Measurements from ENCODE around the gene SLC25A3. TPM values are rescaled to one million over a fixed set of nuclear protein-coding genes. Genes with fewer than 3 reads are reported as not detected.

Gene SLC25A3
- total RNA-seq, 1 experiment from 2014 or later, result 733 TPM

GRCh38 chr12:98592825-98593322 lies 612 bp upstream of the SLC25A3 start:
- TF ChIP-seq TEAD4 (CRISPR knock-in tag; IDR thresholded peaks at IDR 0.05), result no peak
- no peak for TF ChIP-seq FOXJ3 (CRISPR knock-in tag; IDR thresholded peaks at IDR 0.05; ENCODE audit: borderline replicate concordance)
- no peak for TF ChIP-seq CBFB (CRISPR knock-in tag; IDR thresholded peaks at IDR 0.05; ENCODE audit: low read depth)
- no peak for TF ChIP-seq ZNF263 (CRISPR knock-in tag; IDR thresholded peaks at IDR 0.05; ENCODE audit: low read depth)
- TF ChIP-seq NFYB (CRISPR knock-in tag; conservative IDR thresholded peaks at IDR 0.05; ENCODE audit: low read depth), result no peak
- no peak for TF ChIP-seq GTF2I (CRISPR knock-in tag; conservative IDR thresholded peaks at IDR 0.05)
- TF ChIP-seq ERG (CRISPR knock-in tag; IDR thresholded peaks at IDR 0.05), result no peak
- no peak for TF ChIP-seq SMAD4 (CRISPR knock-in tag; IDR thresholded peaks at IDR 0.05)
- TF ChIP-seq ZNF396 (CRISPR knock-in tag; IDR thresholded peaks at IDR 0.05; ENCODE audit: borderline replicate concordance), result no peak
- TF ChIP-seq IRF2 (CRISPR knock-in tag; IDR thresholded peaks at IDR 0.05; ENCODE audit: borderline replicate concordance, low read depth), result no peak
- no peak for TF ChIP-seq IRF1 (CRISPR knock-in tag; IDR thresholded peaks at IDR 0.05)
- TF ChIP-seq FOXP1 (CRISPR knock-in tag; IDR thresholded peaks at IDR 0.05; ENCODE audit: borderline replicate concordance), result no peak
- TF ChIP-seq PREB (CRISPR knock-in tag; IDR thresholded peaks at IDR 0.05; ENCODE audit: borderline replicate concordance), result no peak
- TF ChIP-seq ZBTB43 (CRISPR knock-in tag; IDR thresholded peaks at IDR 0.05), result no peak
- TF ChIP-seq TCF7 (CRISPR knock-in tag; IDR thresholded peaks at IDR 0.05; ENCODE audit: low read depth), result no peak
- TF ChIP-seq ZNF317 (CRISPR knock-in tag; IDR thresholded peaks at IDR 0.05; ENCODE audit: borderline replicate concordance, low read depth), result no peak
- no peak for TF ChIP-seq USF1 (CRISPR knock-in tag; IDR thresholded peaks at IDR 0.05)
- no peak for TF ChIP-seq ATF3 (CRISPR knock-in tag; conservative IDR thresholded peaks at IDR 0.05)
- no peak for TF ChIP-seq CREB1 (CRISPR knock-in tag; IDR thresholded peaks at IDR 0.05)
- no peak for TF ChIP-seq ZNF532 (CRISPR knock-in tag; IDR thresholded peaks at IDR 0.05; ENCODE audit: borderline replicate concordance)
- H3K9me3 Mint-ChIP-seq, result no peaks in the 10 kb centered on the region
- ATAC-seq, result no peak
- H3K4me3 Mint-ChIP-seq, result peak overlapping the region; percentile 98
- DNase-seq (ENCODE audit: low spot score), result no peak
- H3K4me1 Mint-ChIP-seq, result peaks cover 22% of the 10 kb centered on the region
- H3K27me3 Mint-ChIP-seq (ENCODE audit: low read depth), result no peaks in the 10 kb centered on the region
- CTCF ChIA-PET, result interaction anchor here (0.6 to 2.5 kb wide), 13 partner anchors 19 to 1606 kb away, joined by 3 to 20 read pairs (median 4); no protein-coding TSS in a partner anchor
- peak overlapping the region; percentile 99 for H3K27ac Mint-ChIP-seq
- H3K36me3 Mint-ChIP-seq, result peaks cover 36% of the 10 kb centered on the region
- POLR2A ChIA-PET, result interaction anchor here (0.6 to 2.0 kb wide), 12 partner anchors 10 to 207 kb away, joined by 3 to 8 read pairs (median 4); partner anchors contain the start of genes APAF1 and IKBIP
